Caco-2 (cell line): ENCODE data around the gene PPP6R2. TPM values are rescaled to one million over a fixed set of nuclear protein-coding genes. Genes with fewer than 3 reads are reported as not detected.

Experiments
- BruUV-seq: library from RNA; stranded (reverse); fragments of 400-500 nt; replicated peaks from 2 replicates; lab custom pipeline; 2021; lab: Mats Ljungman, UMichigan
- CTCF ChIA-PET: fragments of 300-600 bp; sonication (Branson Sonifier 250); formaldehyde crosslinking; loops from one replicate; lab custom pipeline; 2022; ENCODE audit warnings: antibody characterized with exemption; lab: Charles Lee
- POLR2A ChIA-PET: fragments of 300-600 bp; sonication (Branson Sonifier 250); formaldehyde crosslinking; loops from one replicate; lab custom pipeline; 2022; ENCODE audit warnings: antibody characterized with exemption; lab: Charles Lee
- DNase-seq, 2 experiments: peaks; one replicate each; pipeline versions ENCODE4 v3.0.0 to v3.0.0-alpha.2; 2020 to 2022
- H3K27me3 ChIP-seq: replicated peaks from 2 replicates; pipeline ENCODE4 v1.6.0; 2011; ENCODE audit warnings: low read length; ENCODE audit not compliant: control insufficient read depth, insufficient read depth
- H3K36me3 ChIP-seq: 2 replicates; pipeline ENCODE4 v1.5.1; 2011; ENCODE audit warnings: low read length; ENCODE audit not compliant: control insufficient read depth, insufficient read depth
- H3K4me1 ChIP-seq: fragments of 250-450 bp; sonication (Bioruptor Pico); 2 replicates; pipeline ENCODE4 v1.5.1; 2020; ENCODE audit warnings: mild to moderate bottlenecking
- H3K4me3 ChIP-seq: 2 replicates; pipeline ENCODE4 v1.5.1; 2011; ENCODE audit warnings: low read depth, mild to moderate bottlenecking, control low read depth, low read length
- H3K9me3 ChIP-seq: fragments of 250-450 bp; sonication (Bioruptor Pico); 2 replicates; pipeline ENCODE4 v1.5.1; 2020; ENCODE audit warnings: mild to moderate bottlenecking, moderate library complexity
- H3K27ac Mint-ChIP-seq: one replicate; pipeline ENCODE4 v1.8.0; 2022; ENCODE audit warnings: mixed read lengths; ENCODE audit not compliant: unreplicated experiment
- H3K27me3 Mint-ChIP-seq: one replicate; pipeline ENCODE4 v1.8.0; 2022; ENCODE audit warnings: mixed read lengths; ENCODE audit not compliant: insufficient read depth, unreplicated experiment
- H3K36me3 Mint-ChIP-seq: one replicate; pipeline ENCODE4 v1.8.0; 2022; ENCODE audit warnings: mild to moderate bottlenecking, mixed read lengths; ENCODE audit not compliant: insufficient read depth, unreplicated experiment
- H3K4me1 Mint-ChIP-seq: one replicate; pipeline ENCODE4 v1.8.0; 2022; ENCODE audit warnings: low read depth, mixed read lengths; ENCODE audit not compliant: unreplicated experiment
- H3K4me3 Mint-ChIP-seq: one replicate; pipeline ENCODE4 v1.8.0; 2022; ENCODE audit warnings: mild to moderate bottlenecking, moderate library complexity, mixed read lengths; ENCODE audit not compliant: unreplicated experiment
- H3K9me3 Mint-ChIP-seq: one replicate; pipeline ENCODE4 v1.8.0; 2022; ENCODE audit warnings: mixed read lengths; ENCODE audit not compliant: unreplicated experiment
- intact Hi-C: fragments of 100-400 bp; cut with micrococcal nuclease; formaldehyde crosslinking; loops from one replicate; pipeline ENCODE4 v1.10.0; 2022; ENCODE audit not compliant: unreplicated experiment
- total RNA-seq: library from RNA; stranded (reverse); gene quantifications from 2 replicates; pipeline ENCODE4 v1.2.3, GENCODE V29; 2022
- TF ChIP-seq, protein P1 (sequence below), 2 experiments: fragments of 200-600 bp in 1 of 2; IDR thresholded peaks; 1 replicate in 1 of 2; 2 replicates in 1 of 2; pipeline versions ENCODE4 v1.5.1 to v1.8.0; 2011 to 2022; ENCODE audit warnings: antibody characterized with exemption in 1 of 2, control low read depth in 1 of 2, inconsistent platforms in 1 of 2, low read depth in 1 of 2, low read length in 1 of 2, mild to moderate bottlenecking in 1 of 2, moderate library complexity in 1 of 2; ENCODE audit not compliant: insufficient read depth in 1 of 2, severe bottlenecking in 1 of 2, unreplicated experiment in 1 of 2

PPP6R2 gene
- total RNA-seq, 1 experiment from 2014 or later: 60.7 TPM

- intact Hi-C loops: no loop called here
- Histone ChIP-seq H3K9me3 (no peaks in the 10 kb centered on the region), H3K36me3 (no peaks in the 10 kb centered on the region), H3K27me3 (no peaks in the 10 kb centered on the region), H3K4me3 (peak overlapping the region; percentile 58), H3K4me1 (peaks cover 15% of the 10 kb centered on the region)
- BruUV-seq: no TSS peak
- no peak for DNase-seq
- H3K9me3 Mint-ChIP-seq: no peaks in the 10 kb centered on the region
- TF ChIP-seq, protein P1, sequence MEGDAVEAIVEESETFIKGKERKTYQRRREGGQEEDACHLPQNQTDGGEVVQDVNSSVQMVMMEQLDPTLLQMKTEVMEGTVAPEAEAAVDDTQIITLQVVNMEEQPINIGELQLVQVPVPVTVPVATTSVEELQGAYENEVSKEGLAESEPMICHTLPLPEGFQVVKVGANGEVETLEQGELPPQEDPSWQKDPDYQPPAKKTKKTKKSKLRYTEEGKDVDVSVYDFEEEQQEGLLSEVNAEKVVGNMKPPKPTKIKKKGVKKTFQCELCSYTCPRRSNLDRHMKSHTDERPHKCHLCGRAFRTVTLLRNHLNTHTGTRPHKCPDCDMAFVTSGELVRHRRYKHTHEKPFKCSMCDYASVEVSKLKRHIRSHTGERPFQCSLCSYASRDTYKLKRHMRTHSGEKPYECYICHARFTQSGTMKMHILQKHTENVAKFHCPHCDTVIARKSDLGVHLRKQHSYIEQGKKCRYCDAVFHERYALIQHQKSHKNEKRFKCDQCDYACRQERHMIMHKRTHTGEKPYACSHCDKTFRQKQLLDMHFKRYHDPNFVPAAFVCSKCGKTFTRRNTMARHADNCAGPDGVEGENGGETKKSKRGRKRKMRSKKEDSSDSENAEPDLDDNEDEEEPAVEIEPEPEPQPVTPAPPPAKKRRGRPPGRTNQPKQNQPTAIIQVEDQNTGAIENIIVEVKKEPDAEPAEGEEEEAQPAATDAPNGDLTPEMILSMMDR (IDR thresholded peaks at IDR 0.05; ENCODE audit: insufficient read depth in 1 of 2, low read depth in 1 of 2, low read length in 1 of 2, severe bottlenecking in 1 of 2, unreplicated experiment in 1 of 2): no peak
- ChIA-PET CTCF (interaction anchor here (0.5 to 0.8 kb wide), 2 partner anchors 17 to 230 kb away, joined by 3 to 4 read pairs; no protein-coding TSS in a partner anchor), POLR2A (interaction anchor here (0.8 kb wide), 1 partner anchor 45 kb away, joined by 4 read pairs; the partner anchor contains the start of gene SCO2)
- peaks cover 17% of the 10 kb centered on the region for H3K36me3 Mint-ChIP-seq
- peaks cover 16% of the 10 kb centered on the region for H3K4me1 Mint-ChIP-seq
- peak overlapping the region; percentile 77 for H3K4me3 Mint-ChIP-seq
- H3K27me3 Mint-ChIP-seq: no peaks in the 10 kb centered on the region
- no peak overlapping the region for H3K27ac Mint-ChIP-seq
These were observed 137.9 kb downstream of the PPP6R2 start for GRCh38 chr22:50481045-50481439.

GRCh38 chr22:50481440-50482106, 138.4 kb downstream of the PPP6R2 start, which contains the start of gene ADM2:
ADM2 (plus strand) TSS chr22:50481543; CDS start chr22:50481848, 305 bp downstream.
- Mint-ChIP-seq H3K9me3 (no peaks in the 10 kb centered on the region), H3K27me3 (no peaks in the 10 kb centered on the region)
- POLR2A ChIA-PET: interaction anchor here (0.8 kb wide), 1 partner anchor 44 kb away, joined by 4 read pairs; the partner anchor contains the start of gene SCO2

More at GRCh38 chr22:50481440-50482106, 138.4 kb downstream of the PPP6R2 start, which contains the start of gene ADM2:
- no TSS peak for BruUV-seq
- TF ChIP-seq, protein P1 (IDR thresholded peaks at IDR 0.05; ENCODE audit: insufficient read depth in 1 of 2, low read depth in 1 of 2, low read length in 1 of 2, severe bottlenecking in 1 of 2, unreplicated experiment in 1 of 2): no peak
- Histone ChIP-seq H3K4me3 (peak within 1 kb of the TSS; percentile 58), H3K9me3 (no peaks in the 10 kb centered on the region), H3K4me1 (peaks cover 15% of the 10 kb centered on the region), H3K36me3 (no peaks in the 10 kb centered on the region), H3K27me3 (no peaks in the 10 kb centered on the region)
- Mint-ChIP-seq H3K4me1 (peaks cover 20% of the 10 kb centered on the region), H3K4me3 (peak within 1 kb of the TSS; percentile 77), H3K36me3 (peaks cover 22% of the 10 kb centered on the region), H3K27ac (peak within 1 kb of the TSS; percentile 64)
- intact Hi-C loops: no loop called here
- CTCF ChIA-PET: interaction anchor here (0.5 to 0.8 kb wide), 2 partner anchors 17 to 230 kb away, joined by 3 to 4 read pairs; no protein-coding TSS in a partner anchor
- DNase-seq: peak in 1 of 2 experiments; percentile 80
